Breast epithelium (tissue), 4 donors: ENCODE data around the gene CXCL12. TPM values are rescaled to one million over a fixed set of nuclear protein-coding genes. Genes with fewer than 3 reads are reported as not detected.

Source experiments
- DNase-seq, 2 donors: peaks; one replicate each; pipeline ENCODE4 v3.0.0-alpha.2; 2019; ENCODE audit warnings: low spot score in 2 of 2
- H3K27ac ChIP-seq, 2 donors: fragments of 200-600 bp; sonication (generic) in 1 of 2; one replicate each; pipeline ENCODE4 v1.5.1; 2016 to 2019; ENCODE audit warnings: mild to moderate bottlenecking in 1 of 2
- H3K27me3 ChIP-seq, 2 donors: fragments of 200-600 bp; sonication (generic) in 1 of 2; one replicate each; pipeline versions ENCODE4 v1.5.1 to v1.6.0; 2017 to 2019; ENCODE audit warnings: control low read depth in 1 of 2, mild to moderate bottlenecking in 1 of 2
- H3K36me3 ChIP-seq: fragments of 200-600 bp; one replicate; pipeline ENCODE4 v1.5.1; 2019
- H3K4me1 ChIP-seq, 2 donors: fragments of 200-600 bp; sonication (generic); one replicate each; pipeline ENCODE4 v1.5.1; 2016 to 2019; ENCODE audit warnings: control low read depth in 1 of 2
- H3K4me3 ChIP-seq, 3 donors: fragments of 200-600 bp; sonication (generic); 1 replicate in 2 of 3; 2 replicates in 1 of 3; pipeline ENCODE4 v1.5.1; 2016 to 2019; ENCODE audit warnings: mild to moderate bottlenecking in 3 of 3, moderate library complexity in 2 of 3
- H3K9me3 ChIP-seq, 2 donors: fragments of 200-600 bp; sonication (generic) in 1 of 2; one replicate each; pipeline ENCODE4 v1.5.1; 2016 to 2019; ENCODE audit warnings: control low read depth in 1 of 2
- POLR2A ChIP-seq: fragments of 450-650 bp; IDR thresholded peaks from one replicate; pipeline ENCODE4 v1.6.1; 2016; ENCODE audit warnings: antibody characterized with exemption, mild to moderate bottlenecking, moderate library complexity
- POLR2AphosphoS5 ChIP-seq, 3 donors: sonication (generic); formaldehyde crosslinking; IDR thresholded peaks; one replicate each; pipeline ENCODE4 v1.6.1; 2017; ENCODE audit warnings: antibody characterized with exemption in 3 of 3
- intact Hi-C: fragments of 100-400 bp; cut with DNase I; formaldehyde crosslinking; loops from one replicate; pipeline ENCODE4 v1.15.1; 2023; ENCODE audit warnings: low total_unique reads
- total RNA-seq, 3 donors: library from RNA; depleted of rRNA; stranded (reverse); fragments of >200 nt; gene quantifications; one replicate each; pipeline ENCODE4 v1.1.0, GENCODE V29; 2016
- TF ChIP-seq, protein P1 (sequence below), 3 donors: fragments of 450-650 bp; IDR thresholded peaks; one replicate each; pipeline ENCODE4 v1.5.1; 2016 to 2017; ENCODE audit warnings: antibody characterized with exemption in 3 of 3, mild to moderate bottlenecking in 3 of 3, moderate library complexity in 3 of 3

The CXCL12 gene
- total RNA-seq, 3 donors from 2014 or later, result 66.4 to 164 (median 103) TPM

DNA sequence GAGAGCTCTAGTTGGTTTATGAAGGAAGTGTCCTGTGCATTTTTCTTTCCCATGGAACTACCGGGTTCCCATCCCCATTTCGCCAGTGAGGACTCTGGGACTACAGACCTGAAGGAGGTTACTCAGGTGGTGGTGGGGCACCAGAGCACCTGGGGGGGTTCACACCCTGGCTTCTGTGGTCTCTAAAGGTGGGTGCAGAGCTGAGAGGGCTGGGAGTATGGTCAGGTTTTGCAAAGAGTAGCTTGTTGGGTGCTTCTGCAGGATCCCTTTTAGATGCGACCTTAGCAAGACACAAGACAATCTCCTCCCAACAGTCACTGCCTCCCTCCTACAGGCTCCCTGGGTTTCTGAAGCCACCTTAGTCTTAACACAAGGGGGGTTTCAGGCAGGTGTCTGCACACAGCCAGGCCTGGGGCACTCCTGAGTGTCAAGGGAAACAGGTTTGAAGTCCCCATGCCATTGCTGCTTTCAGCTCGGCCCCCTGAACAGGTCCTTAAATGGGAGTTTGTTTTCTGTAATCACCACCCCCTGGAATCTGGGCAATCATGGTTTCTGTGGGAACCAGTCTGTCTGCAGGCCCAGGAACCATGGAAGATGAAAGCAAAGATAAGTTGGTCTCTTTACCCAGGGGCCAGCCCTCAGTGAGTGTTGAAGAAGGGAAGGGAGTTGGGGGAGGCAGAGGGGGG lies 9.9 kb upstream of the CXCL12 start:
- TF ChIP-seq POLR2AphosphoS5 (IDR thresholded peaks at IDR 0.05) (no peak), POLR2A (no peak)
- TF ChIP-seq, protein P1, sequence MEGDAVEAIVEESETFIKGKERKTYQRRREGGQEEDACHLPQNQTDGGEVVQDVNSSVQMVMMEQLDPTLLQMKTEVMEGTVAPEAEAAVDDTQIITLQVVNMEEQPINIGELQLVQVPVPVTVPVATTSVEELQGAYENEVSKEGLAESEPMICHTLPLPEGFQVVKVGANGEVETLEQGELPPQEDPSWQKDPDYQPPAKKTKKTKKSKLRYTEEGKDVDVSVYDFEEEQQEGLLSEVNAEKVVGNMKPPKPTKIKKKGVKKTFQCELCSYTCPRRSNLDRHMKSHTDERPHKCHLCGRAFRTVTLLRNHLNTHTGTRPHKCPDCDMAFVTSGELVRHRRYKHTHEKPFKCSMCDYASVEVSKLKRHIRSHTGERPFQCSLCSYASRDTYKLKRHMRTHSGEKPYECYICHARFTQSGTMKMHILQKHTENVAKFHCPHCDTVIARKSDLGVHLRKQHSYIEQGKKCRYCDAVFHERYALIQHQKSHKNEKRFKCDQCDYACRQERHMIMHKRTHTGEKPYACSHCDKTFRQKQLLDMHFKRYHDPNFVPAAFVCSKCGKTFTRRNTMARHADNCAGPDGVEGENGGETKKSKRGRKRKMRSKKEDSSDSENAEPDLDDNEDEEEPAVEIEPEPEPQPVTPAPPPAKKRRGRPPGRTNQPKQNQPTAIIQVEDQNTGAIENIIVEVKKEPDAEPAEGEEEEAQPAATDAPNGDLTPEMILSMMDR (IDR thresholded peaks at IDR 0.05), result no peak
- no peak for DNase-seq
- intact Hi-C loops, result no loop called here
- Histone ChIP-seq H3K4me3 (no peak overlapping the region), H3K9me3 (no peaks in the 10 kb centered on the region), H3K27me3 (no peaks in the 10 kb centered on the region), H3K4me1 (no peaks in the 10 kb centered on the region), H3K27ac (no peak overlapping the region), H3K36me3 (no peaks in the 10 kb centered on the region)

DNA sequence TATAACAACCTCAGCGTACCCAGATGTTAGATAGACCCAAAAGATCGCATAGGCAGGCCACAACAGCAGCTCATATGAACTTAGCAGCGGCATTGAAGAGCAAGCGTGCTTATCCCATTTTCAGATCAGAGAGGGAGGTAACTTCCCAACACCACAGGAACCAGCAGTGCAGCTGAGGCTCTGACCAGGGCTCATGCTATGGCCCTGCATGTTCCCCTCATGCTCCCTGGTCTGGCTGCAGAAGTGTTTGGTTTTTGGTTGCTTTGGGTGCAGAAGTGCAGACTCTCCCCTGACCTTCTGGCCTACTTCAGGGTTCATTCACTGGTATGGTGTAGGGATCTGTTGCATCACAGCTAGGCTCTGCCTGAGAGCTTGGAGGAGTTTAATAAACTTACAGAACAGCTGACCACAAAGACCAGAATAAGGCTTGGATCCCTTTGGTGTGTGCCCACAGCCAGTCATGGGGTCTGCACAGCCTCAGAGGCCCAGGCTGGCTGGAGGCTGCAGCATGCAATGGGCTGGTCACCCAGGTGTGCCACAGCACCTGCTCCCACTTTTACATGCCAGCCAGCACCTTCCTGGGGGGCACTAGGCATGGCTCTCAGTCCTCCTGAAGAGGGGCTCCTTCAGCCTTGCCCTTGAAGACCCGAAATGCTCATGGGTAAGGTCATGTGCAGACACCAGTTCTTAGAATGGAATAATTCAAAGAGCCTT lies 9.1 kb upstream of the CXCL12 start:
- H3K27ac ChIP-seq, result no peak overlapping the region
- no peaks in the 10 kb centered on the region for H3K36me3 ChIP-seq
- no peak overlapping the region for H3K4me3 ChIP-seq
- intact Hi-C loops, result no loop called here
- H3K27me3 ChIP-seq, result no peaks in the 10 kb centered on the region
- no peaks in the 10 kb centered on the region for H3K4me1 ChIP-seq
- H3K9me3 ChIP-seq, result no peaks in the 10 kb centered on the region
- no peak for DNase-seq
- TF ChIP-seq POLR2A, result no peak
- TF ChIP-seq POLR2AphosphoS5 (IDR thresholded peaks at IDR 0.05), result no peak
- TF ChIP-seq, protein P1 (IDR thresholded peaks at IDR 0.05), result no peak

DNA sequence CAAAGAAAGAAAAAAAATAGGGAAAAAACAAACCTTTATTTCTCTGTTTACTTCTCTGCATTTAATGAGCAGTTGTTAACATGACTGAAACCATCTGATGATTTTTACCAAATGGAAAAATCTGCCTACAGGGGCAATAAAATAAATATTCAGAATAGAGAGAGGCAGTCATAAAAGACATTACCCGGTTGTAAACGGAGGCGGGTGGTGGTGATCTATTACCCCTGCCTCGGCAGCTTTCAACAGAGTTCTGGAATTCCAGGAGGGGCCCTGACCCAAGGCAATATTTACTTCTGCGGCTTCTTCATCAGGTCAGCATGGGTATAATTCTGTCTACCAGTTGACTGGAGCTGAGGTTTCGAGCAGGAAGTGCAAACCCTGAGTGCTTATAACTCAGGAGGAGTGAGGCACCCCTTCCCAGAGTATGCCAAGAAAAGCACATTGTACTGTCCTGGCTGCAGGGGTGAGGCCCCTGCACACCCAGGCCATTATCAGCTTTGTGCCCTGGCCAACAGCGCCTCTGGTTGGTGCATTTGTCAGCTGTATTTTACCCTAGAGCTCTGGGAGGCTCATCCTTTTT lies 8.2 kb upstream of the CXCL12 start:
- H3K27me3 ChIP-seq, result no peaks in the 10 kb centered on the region
- H3K27ac ChIP-seq, result no peak overlapping the region
- TF ChIP-seq POLR2A, result no peak
- no peak for TF ChIP-seq POLR2AphosphoS5 (IDR thresholded peaks at IDR 0.05)
- TF ChIP-seq, protein P1 (IDR thresholded peaks at IDR 0.05), result no peak
- H3K36me3 ChIP-seq, result no peaks in the 10 kb centered on the region
- DNase-seq, result no peak
- H3K4me1 ChIP-seq, result no peaks in the 10 kb centered on the region
- intact Hi-C loops, result no loop called here
- H3K9me3 ChIP-seq, result no peaks in the 10 kb centered on the region
- H3K4me3 ChIP-seq, result no peak overlapping the region

DNA sequence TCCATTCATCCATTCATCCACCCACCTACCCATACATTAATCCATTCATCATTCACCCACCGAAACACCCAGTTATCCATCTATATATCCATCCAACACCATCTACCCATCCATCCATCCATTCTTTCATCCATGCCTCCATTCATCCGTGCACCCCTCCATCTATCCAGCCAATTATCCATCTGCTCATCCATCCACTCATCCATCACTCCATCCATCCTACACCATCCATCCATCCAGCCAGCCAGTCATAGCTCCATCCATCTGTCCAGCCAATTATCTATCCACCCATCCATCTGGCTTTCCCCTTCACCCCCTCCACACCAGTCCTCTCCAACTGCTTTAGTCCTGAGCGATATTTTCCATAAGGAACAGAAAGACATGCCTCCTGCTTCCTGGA lies 7.5 kb upstream of the CXCL12 start:
- no peaks in the 10 kb centered on the region for H3K9me3 ChIP-seq
- H3K4me1 ChIP-seq, result no peaks in the 10 kb centered on the region
- no peak overlapping the region for H3K4me3 ChIP-seq
- TF ChIP-seq, protein P1 (IDR thresholded peaks at IDR 0.05), result no peak
- no peak for TF ChIP-seq POLR2AphosphoS5 (IDR thresholded peaks at IDR 0.05)
- TF ChIP-seq POLR2A, result no peak
- no peak overlapping the region for H3K27ac ChIP-seq
- intact Hi-C loops, result no loop called here
- H3K36me3 ChIP-seq, result no peaks in the 10 kb centered on the region
- H3K27me3 ChIP-seq, result no peaks in the 10 kb centered on the region
- no peak for DNase-seq

DNA sequence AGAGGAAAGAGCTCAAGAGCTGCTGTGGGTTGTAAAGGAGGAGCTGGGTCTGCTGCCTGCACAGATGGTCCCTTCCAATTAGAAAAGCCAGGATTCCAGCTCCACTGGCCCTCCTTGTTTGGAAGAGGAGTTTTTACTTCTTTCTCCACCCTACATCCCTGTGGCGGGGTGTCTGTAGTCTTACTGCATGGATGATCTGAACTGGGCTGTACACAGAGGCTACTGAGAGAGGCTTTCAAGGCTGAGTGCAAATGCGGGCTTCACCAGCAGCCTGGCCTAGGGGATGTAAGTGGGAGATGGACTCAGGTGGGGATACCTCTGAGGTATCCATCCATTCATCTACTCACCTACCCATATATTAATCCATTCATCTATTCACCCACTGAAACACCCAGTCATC lies 7.1 kb upstream of the CXCL12 start:
- intact Hi-C loops, result no loop called here

More for the DNA sequence above, 7.1 kb upstream of the CXCL12 start:
- Histone ChIP-seq H3K36me3 (no peaks in the 10 kb centered on the region), H3K4me1 (no peaks in the 10 kb centered on the region), H3K27me3 (no peaks in the 10 kb centered on the region), H3K9me3 (no peaks in the 10 kb centered on the region), H3K27ac (no peak overlapping the region), H3K4me3 (no peak overlapping the region)
- TF ChIP-seq POLR2AphosphoS5 (IDR thresholded peaks at IDR 0.05), result no peak
- TF ChIP-seq, protein P1 (IDR thresholded peaks at IDR 0.05), result no peak
- no peak for DNase-seq
